Gastroesophageal sphincter (tissue), 3 donors: ENCODE measurements around the gene RAB41.

Experiments
- CTCF ChIP-seq, 4 experiments: fragments of 200-600 bp in 2 of 4; fragments of 450-650 bp in 2 of 4; sonication (generic) in 1 of 4; IDR thresholded peaks; one replicate each; pipeline ENCODE4 v1.5.1; 2017 to 2019; ENCODE audit warnings: antibody characterized with exemption in 4 of 4, mild to moderate bottlenecking in 2 of 4, moderate library complexity in 2 of 4
- POLR2A ChIP-seq, 2 donors: fragments of 450-650 bp; IDR thresholded peaks; one replicate each; pipeline ENCODE4 v1.6.1; 2017; ENCODE audit warnings: antibody characterized with exemption in 2 of 2, mild to moderate bottlenecking in 2 of 2, moderate library complexity in 1 of 2
- POLR2AphosphoS5 ChIP-seq: sonication (generic); formaldehyde crosslinking; IDR thresholded peaks from one replicate; pipeline ENCODE4 v1.6.1; 2017; ENCODE audit warnings: antibody characterized with exemption

- no peak for TF ChIP-seq CTCF (IDR thresholded peaks at IDR 0.05)
- no peak for TF ChIP-seq POLR2A (IDR thresholded peaks at IDR 0.05)
- no peak for TF ChIP-seq POLR2AphosphoS5
Observed at GRCh38 chrX:70255452-70255851, 26.5 kb upstream of the RAB41 start.
